Stimulated activated naive CD8-positive, alpha-beta T cell treated with anti-CD3 and anti-CD28 coated beads, Interleukin-15, Interleukin-2, amounts not matched to agents 100 ng/mL and 50 ng/mL, for 24 hours (primary cell): Measurements from ENCODE around the gene XIRP2.

Experiments used
- H3K27ac Mint-ChIP-seq: one replicate; pipeline ENCODE4 v1.8.0; 2021; ENCODE audit warnings: mild to moderate bottlenecking, mixed read lengths
- H3K27me3 Mint-ChIP-seq: one replicate; pipeline ENCODE4 v1.8.0; 2021; ENCODE audit warnings: mixed read lengths
- H3K36me3 Mint-ChIP-seq: one replicate; pipeline ENCODE4 v1.8.0; 2021; ENCODE audit warnings: low read depth, mixed read lengths
- H3K4me1 Mint-ChIP-seq: one replicate; pipeline ENCODE4 v1.8.0; 2021; ENCODE audit warnings: low read depth, mixed read lengths
- H3K4me3 Mint-ChIP-seq: one replicate; pipeline ENCODE4 v1.8.0; 2021; ENCODE audit warnings: mild to moderate bottlenecking, mixed read lengths
- H3K9me3 Mint-ChIP-seq: one replicate; pipeline ENCODE4 v1.8.0; 2021; ENCODE audit warnings: mixed read lengths

Gene XIRP2

DNA sequence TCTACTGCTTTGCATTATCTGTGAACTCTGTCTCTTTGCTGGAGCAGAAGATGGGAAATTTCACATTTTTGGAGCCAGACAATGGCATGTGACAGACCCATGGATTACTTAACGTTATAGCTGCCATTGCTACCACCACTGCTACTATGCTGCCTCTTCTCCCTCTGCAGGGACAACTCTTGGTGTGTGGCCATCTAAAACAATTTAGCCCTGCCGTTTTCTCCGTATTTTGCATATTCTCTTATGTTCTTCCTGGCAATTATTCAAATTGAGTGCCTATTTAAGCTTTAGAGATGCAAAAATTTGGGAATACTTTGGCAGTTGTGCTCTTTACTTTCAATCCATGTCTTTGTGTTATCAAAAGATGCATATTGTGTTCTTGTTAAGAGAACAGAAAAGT lies 386.8 kb downstream of the XIRP2 start:
- Mint-ChIP-seq H3K9me3 (peaks cover 4% of the 10 kb centered on the region), H3K27ac (no peak overlapping the region), H3K36me3 (no peaks in the 10 kb centered on the region), H3K4me1 (no peaks in the 10 kb centered on the region), H3K27me3 (no peaks in the 10 kb centered on the region), H3K4me3 (no peak overlapping the region)

- no peak overlapping the region for H3K4me3 Mint-ChIP-seq
- H3K27ac Mint-ChIP-seq, result no peak overlapping the region
Observed at GRCh38 chr2:167279810-167280209, 391.5 kb downstream of the XIRP2 start.

DNA sequence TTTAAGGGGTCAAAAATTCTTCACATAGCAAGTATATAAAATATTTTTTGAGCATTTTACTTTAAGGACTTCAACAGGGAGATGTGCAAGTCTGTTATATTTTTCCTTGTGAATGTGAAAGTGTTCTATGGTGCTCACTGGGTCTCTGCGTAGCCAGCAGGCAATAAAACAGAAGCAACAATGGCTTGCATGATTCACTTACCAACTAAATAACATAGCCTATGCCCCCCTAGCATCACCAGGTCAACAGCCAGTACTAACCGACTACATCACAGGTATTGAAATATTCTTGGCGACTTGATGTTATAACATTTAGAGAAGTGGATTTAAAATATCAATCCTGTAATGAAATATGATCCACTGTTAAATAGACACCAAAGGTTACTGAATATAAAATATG lies 398.9 kb downstream of the XIRP2 start:
- H3K9me3 Mint-ChIP-seq, result no peaks in the 10 kb centered on the region
- H3K36me3 Mint-ChIP-seq, result no peaks in the 10 kb centered on the region

More at GRCh38 chr2:167279810-167280209, 391.5 kb downstream of the XIRP2 start:
- no peaks in the 10 kb centered on the region for H3K36me3 Mint-ChIP-seq
- peaks cover 6% of the 10 kb centered on the region for H3K27me3 Mint-ChIP-seq
- peaks cover 6% of the 10 kb centered on the region for H3K9me3 Mint-ChIP-seq
- H3K4me1 Mint-ChIP-seq, result no peaks in the 10 kb centered on the region

DNA sequence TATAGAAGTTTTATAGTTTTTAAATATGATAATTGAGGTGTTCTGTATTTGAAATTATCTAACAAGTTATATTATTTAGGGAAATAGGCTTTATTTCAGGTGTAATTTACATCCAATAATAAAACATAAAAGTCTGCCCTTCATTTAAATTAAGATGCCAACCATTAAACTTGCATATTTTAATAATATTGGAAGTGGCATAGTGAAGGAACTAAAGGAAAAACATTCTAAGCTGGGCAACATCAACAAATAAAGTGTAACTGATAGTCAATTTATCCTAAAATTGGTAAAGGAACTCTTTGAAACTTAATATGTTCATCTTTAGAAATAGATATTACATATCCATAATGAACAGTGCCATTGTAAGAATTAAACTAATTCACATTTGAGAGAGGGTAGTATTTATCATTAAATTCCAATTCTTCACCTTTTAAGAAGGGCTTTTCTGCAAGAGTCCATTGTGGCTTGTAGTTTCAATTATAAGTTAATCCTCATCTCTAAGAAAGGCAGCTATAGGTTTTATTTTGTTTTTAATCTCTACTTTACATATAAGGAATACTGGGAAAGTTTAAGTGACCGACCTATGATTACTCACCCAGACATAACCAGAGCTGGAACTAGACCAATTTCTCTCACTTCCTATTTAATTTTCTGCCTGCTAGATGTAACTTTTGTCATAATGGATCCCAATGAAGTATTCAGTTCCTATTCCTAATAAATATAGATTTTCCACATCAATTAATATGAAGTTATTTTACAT lies 401.6 kb downstream of the XIRP2 start:
- Mint-ChIP-seq H3K4me3 (no peak overlapping the region), H3K27me3 (peaks cover 41% of the 10 kb centered on the region), H3K27ac (no peak overlapping the region), H3K4me1 (peaks cover 14% of the 10 kb centered on the region), H3K36me3 (no peaks in the 10 kb centered on the region), H3K9me3 (no peaks in the 10 kb centered on the region)

More for the DNA sequence above, 398.9 kb downstream of the XIRP2 start:
- Mint-ChIP-seq H3K27me3 (peaks cover 27% of the 10 kb centered on the region), H3K4me3 (no peak overlapping the region), H3K4me1 (no peaks in the 10 kb centered on the region), H3K27ac (no peak overlapping the region)

DNA sequence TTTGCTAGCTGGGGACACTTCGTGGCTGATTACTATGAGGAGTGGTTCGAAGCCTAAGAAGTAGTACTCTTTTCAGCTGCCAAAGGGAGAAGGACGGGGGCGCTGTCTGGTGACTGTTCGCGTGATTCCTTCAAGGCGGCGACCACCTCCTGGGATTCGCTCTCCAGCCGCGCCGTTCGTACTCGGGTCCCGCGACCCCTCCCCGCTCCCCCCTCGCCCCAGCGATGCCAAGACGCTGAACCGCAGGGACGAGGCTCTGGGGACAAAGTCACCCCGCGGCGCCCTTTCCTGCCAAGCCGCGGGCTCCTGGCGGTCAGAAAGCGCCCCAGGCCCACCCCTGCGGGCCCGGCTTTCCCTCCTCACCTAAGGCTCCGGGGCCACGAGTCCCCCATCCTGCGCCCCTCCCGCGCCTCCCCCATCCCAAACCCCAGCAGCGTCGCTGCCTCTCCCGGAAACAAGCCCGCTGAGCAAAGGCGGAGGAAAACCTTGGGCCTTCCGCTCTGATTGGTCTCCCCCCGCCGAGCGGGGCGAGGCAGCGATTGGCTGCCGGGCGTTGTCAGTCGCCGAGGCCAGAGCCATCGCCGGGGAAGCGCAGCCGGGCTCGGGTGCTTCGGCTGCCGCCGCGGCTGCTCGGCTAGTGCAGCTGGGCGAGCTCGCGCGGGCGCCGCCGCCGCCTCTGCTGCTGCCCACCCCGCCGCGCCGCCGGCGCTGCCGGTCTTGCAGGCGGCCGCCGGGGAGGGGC lies 404.3 kb downstream of the XIRP2 start, which contains the start of gene B3GALT1:
B3GALT1 (plus strand) TSS at position 572 of the 742 bp plus-strand sequence.
- Mint-ChIP-seq H3K4me1 (peaks cover 15% of the 10 kb centered on the region), H3K36me3 (no peaks in the 10 kb centered on the region), H3K27ac (no peak within 1 kb of the TSS), H3K4me3 (peak within 1 kb of the TSS; percentile 62), H3K27me3 (peaks cover 59% of the 10 kb centered on the region), H3K9me3 (peaks cover 3% of the 10 kb centered on the region)

DNA sequence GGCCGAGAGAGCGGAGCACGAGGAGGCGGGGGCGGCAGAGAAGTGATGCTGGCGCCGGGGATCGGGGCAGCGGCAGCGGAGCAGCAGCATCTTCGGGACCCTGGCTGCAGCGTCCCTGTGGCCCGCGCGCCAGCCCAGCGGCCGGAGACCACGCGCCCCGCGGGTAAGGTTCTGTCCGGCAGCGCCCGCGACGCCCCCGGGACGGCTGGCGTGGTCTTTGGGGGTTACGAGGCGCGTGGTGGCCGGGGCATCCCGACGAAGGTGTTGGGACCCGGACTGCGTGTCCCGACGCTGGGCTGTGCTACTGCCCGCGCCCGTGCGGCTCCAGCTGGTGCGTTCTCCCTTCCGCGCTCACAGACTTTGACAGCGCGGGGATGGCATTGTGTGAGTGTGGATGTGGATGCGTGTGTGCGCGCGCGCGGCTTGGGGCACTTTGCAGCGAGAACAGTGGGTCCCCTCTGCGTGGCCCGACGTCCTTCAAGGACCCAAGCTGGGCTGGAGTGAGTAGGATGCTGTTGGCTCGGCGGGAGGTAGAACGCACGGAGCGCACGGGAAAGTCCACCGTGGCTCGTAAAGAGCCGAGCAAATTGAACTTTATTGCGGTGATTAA lies 405.0 kb downstream of the XIRP2 start:
- peaks cover 62% of the 10 kb centered on the region for H3K27me3 Mint-ChIP-seq
- no peak overlapping the region for H3K27ac Mint-ChIP-seq
- H3K4me1 Mint-ChIP-seq, result peaks cover 15% of the 10 kb centered on the region
- H3K4me3 Mint-ChIP-seq, result peak overlapping the region; percentile 62
- peaks cover 3% of the 10 kb centered on the region for H3K9me3 Mint-ChIP-seq
- H3K36me3 Mint-ChIP-seq, result no peaks in the 10 kb centered on the region

DNA sequence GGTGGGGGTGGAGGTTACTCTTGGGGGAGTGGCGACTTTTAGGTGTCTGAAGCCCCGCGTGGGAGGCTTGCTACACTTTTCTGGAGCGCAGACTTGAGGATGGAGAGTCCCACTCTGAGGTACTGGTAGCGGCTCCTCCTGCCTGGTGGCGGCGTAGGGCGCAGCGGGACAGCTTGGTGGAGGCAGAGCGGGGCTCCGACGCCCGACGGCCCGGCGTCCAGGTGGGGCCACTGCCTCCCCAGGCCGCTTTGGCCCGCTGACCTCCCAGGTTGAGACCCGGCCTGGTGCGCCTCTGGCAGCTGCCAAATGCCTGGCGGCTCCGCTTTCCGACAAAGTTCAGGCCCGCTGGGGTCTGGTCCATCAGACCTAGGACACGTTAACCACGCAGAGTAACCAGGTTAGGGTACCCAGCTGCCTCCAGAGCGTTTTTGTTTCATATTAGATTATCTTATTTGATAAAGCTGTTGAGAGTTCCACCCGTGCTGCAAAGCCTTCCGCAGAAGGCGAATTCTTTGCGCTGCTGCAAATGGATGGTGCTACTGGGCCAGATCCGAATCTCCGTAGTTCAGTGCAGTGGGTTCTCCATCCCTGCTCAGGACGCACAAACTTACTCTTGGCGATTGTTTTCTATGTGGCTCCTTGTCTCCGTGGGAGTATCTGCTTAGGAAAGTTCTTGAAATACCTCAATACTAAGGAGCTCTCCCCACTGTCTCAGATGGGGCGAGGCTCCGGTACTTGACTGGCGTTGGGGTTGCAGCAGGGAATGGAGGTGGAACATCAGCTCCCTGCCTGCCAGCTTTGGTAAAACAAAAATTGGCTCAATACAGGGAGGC lies 405.9 kb downstream of the XIRP2 start:
- Mint-ChIP-seq H3K27me3 (peaks cover 62% of the 10 kb centered on the region), H3K27ac (no peak overlapping the region), H3K4me1 (peaks cover 15% of the 10 kb centered on the region), H3K36me3 (no peaks in the 10 kb centered on the region), H3K4me3 (peak overlapping the region; percentile 62), H3K9me3 (peaks cover 3% of the 10 kb centered on the region)

- Mint-ChIP-seq H3K9me3 (peaks cover 3% of the 10 kb centered on the region), H3K4me1 (peaks cover 15% of the 10 kb centered on the region), H3K36me3 (no peaks in the 10 kb centered on the region), H3K27ac (no peak overlapping the region), H3K4me3 (peak overlapping the region; percentile 54), H3K27me3 (peaks cover 61% of the 10 kb centered on the region)
Observed at GRCh38 chr2:167294776-167295140, 406.5 kb downstream of the XIRP2 start.

GRCh38 chr2:167297292-167297691 lies 409.0 kb downstream of the XIRP2 start:
- Mint-ChIP-seq H3K4me3 (no peak overlapping the region), H3K27ac (no peak overlapping the region), H3K36me3 (no peaks in the 10 kb centered on the region), H3K9me3 (peaks cover 3% of the 10 kb centered on the region), H3K27me3 (peaks cover 38% of the 10 kb centered on the region), H3K4me1 (peaks cover 15% of the 10 kb centered on the region)

DNA sequence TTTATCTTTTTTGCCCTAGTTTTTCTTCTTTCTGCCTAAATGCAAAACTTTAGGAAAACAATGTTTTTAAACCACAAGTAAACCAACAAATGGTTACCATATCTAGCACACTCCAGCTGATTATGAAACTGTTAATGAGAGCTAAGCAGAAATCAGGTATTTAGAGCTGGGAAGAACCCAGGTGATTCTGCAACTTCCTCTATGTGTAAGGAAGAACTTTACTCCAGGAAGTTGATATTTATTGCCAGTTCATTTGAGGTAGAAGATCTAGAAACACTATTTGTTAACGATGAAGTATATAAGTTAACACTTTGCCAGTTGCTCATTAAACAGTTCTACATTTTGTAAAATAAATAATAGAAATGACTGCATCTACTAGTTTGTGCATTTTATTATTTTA lies 409.7 kb downstream of the XIRP2 start:
- Mint-ChIP-seq H3K9me3 (peaks cover 3% of the 10 kb centered on the region), H3K36me3 (no peaks in the 10 kb centered on the region), H3K4me3 (no peak overlapping the region), H3K27ac (no peak overlapping the region), H3K4me1 (peaks cover 15% of the 10 kb centered on the region), H3K27me3 (peaks cover 37% of the 10 kb centered on the region)
